GM12878 (cell line): Measurements from ENCODE around the gene PRR5L. TPM values are rescaled to one million over a fixed set of nuclear protein-coding genes. Genes with fewer than 3 reads are reported as not detected.

Source experiments
- ATAC-seq: fragments of 200-7000 bp; cut with Tn5 transposase; 3 replicates; pipeline ENCODE4 v1.9.1; 2020; ENCODE audit warnings: mild to moderate bottlenecking, moderate library complexity
- BruUV-seq: library from RNA; stranded (reverse); fragments of 400-500 nt; replicated peaks from 2 replicates; lab custom pipeline; 2021; lab: Mats Ljungman, UMichigan
- CTCF ChIA-PET: fragments of 300-600 bp; sonication (Branson Sonifier 250); formaldehyde crosslinking; extraction: SDS; loops from one replicate; lab custom pipeline; 2021; ENCODE audit warnings: inconsistent platforms; lab: Yijun Ruan, JAX
- POLR2A ChIA-PET: fragments of 350-600 bp; formaldehyde crosslinking; extraction: SDS; loops from one replicate; lab custom pipeline; 2021; ENCODE audit warnings: inconsistent platforms; lab: Charles Lee
- RAD21 ChIA-PET: fragments of 300-600 bp; sonication (Branson Sonifier 250); formaldehyde crosslinking; loops from one replicate; lab custom pipeline; 2023; ENCODE audit warnings: antibody characterized with exemption; ENCODE audit not compliant: unreplicated experiment; lab: Charles Lee
- SMC1A ChIA-PET: fragments of 300-600 bp; sonication (Branson Sonifier 250); formaldehyde crosslinking; loops from one replicate; lab custom pipeline; 2023; ENCODE audit not compliant: unreplicated experiment, uncharacterized antibody; lab: Charles Lee
- DNase-seq: peaks from one replicate; pipeline ENCODE4 v3.0.0-alpha.2; 2011; ENCODE audit warnings: low read depth, low spot score
- FAIRE-seq: peaks from 3 replicates; lab custom pipeline; 2011; peaks lifted over from hg19 to GRCh38; lab: Jason Lieb, UNC
- H2AFZ ChIP-seq: 2 replicates; pipeline ENCODE4 v1.6.0; 2011; ENCODE audit warnings: low read depth, low read length, control low read depth; ENCODE audit not compliant: control insufficient read depth
- H3K27ac ChIP-seq: 2 replicates; pipeline ENCODE4 v1.5.1; 2011; ENCODE audit warnings: control low read depth; ENCODE audit not compliant: control insufficient read depth, insufficient read depth
- H3K27me3 ChIP-seq, 2 experiments: replicated peaks in 1 of 2; 2 replicates each; pipeline versions ENCODE4 v1.6.0 to v1.6.1; 2011; ENCODE audit warnings: low read length in 1 of 2; ENCODE audit not compliant: control insufficient read depth in 2 of 2, insufficient read depth in 2 of 2
- H3K36me3 ChIP-seq, 2 experiments: 2 replicates each; pipeline ENCODE4 v1.5.1; 2011; ENCODE audit warnings: low read length in 1 of 2; ENCODE audit not compliant: control insufficient read depth in 2 of 2, insufficient read depth in 2 of 2
- H3K4me1 ChIP-seq: 2 replicates; pipeline ENCODE4 v1.6.1; 2011; ENCODE audit warnings: mild to moderate bottlenecking, low read length, moderate library complexity, mixed read lengths; ENCODE audit not compliant: control insufficient read depth, insufficient read depth
- H3K4me2 ChIP-seq: 2 replicates; pipeline ENCODE4 v1.6.0; 2011; ENCODE audit warnings: control low read depth; ENCODE audit not compliant: control insufficient read depth, insufficient read depth
- H3K4me3 ChIP-seq: fragments of 200-600 bp; sonication (generic); 2 replicates; pipeline ENCODE4 v1.5.1; 2016
- H3K79me2 ChIP-seq: 2 replicates; pipeline ENCODE4 v1.6.0; 2011; ENCODE audit warnings: low read length; ENCODE audit not compliant: control insufficient read depth, insufficient read depth
- H3K9ac ChIP-seq: 2 replicates; pipeline ENCODE4 v1.8.0; 2011; ENCODE audit warnings: low read length, control low read depth, mixed read lengths; ENCODE audit not compliant: control insufficient read depth, insufficient read depth
- H3K9me3 ChIP-seq: replicated peaks from 3 replicates; pipeline ENCODE4 v1.5.1; 2011; ENCODE audit warnings: mild to moderate bottlenecking, low read length; ENCODE audit not compliant: control insufficient read depth, insufficient read depth
- H4K20me1 ChIP-seq: 2 replicates; pipeline ENCODE4 v1.6.0; 2011; ENCODE audit not compliant: control insufficient read depth, insufficient read depth
- BHLHE40 ChIP-seq, 2 experiments: fragments of 450-650 bp in 1 of 2; IDR thresholded peaks; 2 replicates each; pipeline ENCODE4 v1.6.1; 2011 to 2017; ENCODE audit warnings: low read depth in 2 of 2, borderline replicate concordance in 1 of 2, improper control_type of control experiment in 1 of 2, low read length in 1 of 2, mild to moderate bottlenecking in 1 of 2
- CHD1 ChIP-seq: IDR thresholded peaks from 2 replicates; pipeline ENCODE4 v1.6.1; 2012; ENCODE audit warnings: low read depth, low read length, improper control_type of control experiment
- EP300 ChIP-seq, 2 experiments: fragments of 150-350 bp in 1 of 2; IDR thresholded peaks; 2 replicates each; pipeline ENCODE4 v1.6.1; 2011 to 2012; ENCODE audit warnings: low read depth in 2 of 2, low read length in 2 of 2, borderline replicate concordance in 1 of 2, improper control_type of control experiment in 1 of 2, inconsistent platforms in 1 of 2; ENCODE audit not compliant: control insufficient read depth in 1 of 2
- EZH2 ChIP-seq: IDR thresholded peaks from 2 replicates; pipeline ENCODE4 v1.6.1; 2012; ENCODE audit warnings: low read depth, mild to moderate bottlenecking, control low read depth, inconsistent platforms, low read length, borderline replicate concordance; ENCODE audit not compliant: control insufficient read depth
- MEF2B ChIP-seq: fragments of 450-650 bp; IDR thresholded peaks from 2 replicates; pipeline ENCODE4 v1.6.1; 2018; ENCODE audit warnings: mild to moderate bottlenecking, moderate library complexity; ENCODE audit not compliant: partially characterized antibody, poor library complexity, severe bottlenecking
- MTA3 ChIP-seq: IDR thresholded peaks from 2 replicates; pipeline ENCODE4 v1.6.1; 2012; ENCODE audit warnings: low read length, inconsistent platforms, borderline replicate concordance
- MXI1 ChIP-seq: fragments of 150-350 bp; IDR thresholded peaks from 2 replicates; pipeline ENCODE4 v1.6.1; 2011; ENCODE audit warnings: low read depth, mild to moderate bottlenecking, inconsistent platforms, low read length, improper control_type of control experiment
- NFYB ChIP-seq: IDR thresholded peaks from 2 replicates; pipeline ENCODE4 v1.6.1; 2011; ENCODE audit warnings: low read depth, mild to moderate bottlenecking, low read length, improper control_type of control experiment, moderate library complexity; ENCODE audit not compliant: insufficient read depth
- PML ChIP-seq: IDR thresholded peaks from 2 replicates; pipeline ENCODE4 v1.6.1; 2012; ENCODE audit warnings: low read length, inconsistent platforms
- POU2F2 ChIP-seq: IDR thresholded peaks from 3 replicates; pipeline ENCODE4 v1.6.1; 2011; ENCODE audit warnings: low read depth, mild to moderate bottlenecking, low read length, borderline replicate concordance
- RCOR1 ChIP-seq: conservative IDR thresholded peaks from 2 replicates; pipeline ENCODE4 v1.6.1; 2012; ENCODE audit warnings: low read depth, low read length, improper control_type of control experiment
- SMAD5 ChIP-seq: IDR thresholded peaks from 2 replicates; pipeline ENCODE4 v1.6.1; 2016; ENCODE audit warnings: antibody characterized with exemption, low read depth
- WGBS: methylation state at CpG from one replicate; pipeline ENCODE4 v1.1.6; 2016; ENCODE audit warnings: low lambda C conversion rate; ENCODE audit not compliant: insufficient replicate concordance, insufficient coverage; ENCODE audit errors: missing lambda C conversion rate; 5-methylcytosine and 5-hydroxymethylcytosine counted together
- in situ Hi-C: fragments of 300-500 bp; cut with MboI; formaldehyde crosslinking; loops from 9 replicates; pipeline ENCODE4 v1.14.3; 2018; ENCODE audit warnings: mixed read lengths
- intact Hi-C: fragments of 100-400 bp; cut with micrococcal nuclease; formaldehyde crosslinking; loops from one replicate; pipeline ENCODE4 v1.14.2; 2022; ENCODE audit not compliant: unreplicated experiment
- polyA plus RNA-seq, 11 experiments: library from polyadenylated mRNA; depleted of rRNA in 4 of 11; unstranded in 6 of 11; stranded (reverse) in 5 of 11; fragments of >200 nt; fragmentation: Nextera tagmentation in 4 of 11; fragmentation: Illumina TruSeq in 1 of 11; extraction: Ambion mirVana in 4 of 11; extraction: Trizol in 1 of 11; gene quantifications; 1 replicate in 1 of 11; 2 replicates in 10 of 11; pipeline versions ENCODE4 v1.2.1 to v1.2.3, GENCODE V29; 2011 to 2016; ENCODE audit warnings: inconsistent platforms in 2 of 11, missing spikeins in 2 of 11, low read depth in 1 of 11
- total RNA-seq, 4 experiments: library from RNA; depleted of rRNA in 3 of 4; stranded (reverse); fragments of >200 nt in 3 of 4; fragmentation: Illumina TruSeq in 1 of 4; extraction: Trizol in 1 of 4; gene quantifications; 2 replicates each; pipeline versions ENCODE4 v1.2.1 to v1.2.3, GENCODE V29; 2013 to 2021
- TF ChIP-seq, protein P1 (sequence below): IDR thresholded peaks from 2 replicates; pipeline ENCODE4 v1.6.1; 2012; ENCODE audit warnings: low read depth, low read length, improper control_type of control experiment
- TF ChIP-seq, protein P2 (sequence below): IDR thresholded peaks from 2 replicates; pipeline ENCODE4 v1.6.1; 2012; ENCODE audit warnings: low read depth, low read length, improper control_type of control experiment
- TF ChIP-seq, protein P3 (sequence below): fragments of 450-650 bp; IDR thresholded peaks from 2 replicates; pipeline ENCODE4 v1.6.1; 2016; ENCODE audit warnings: mild to moderate bottlenecking, moderate library complexity, borderline replicate concordance
- TF ChIP-seq, protein P4 (sequence below): IDR thresholded peaks from 2 replicates; pipeline ENCODE4 v1.6.1; 2011; ENCODE audit warnings: mild to moderate bottlenecking, low read depth, low read length, moderate library complexity; ENCODE audit not compliant: insufficient replicate concordance

The PRR5L gene
- total and polyA plus RNA-seq, 10 of the 15 experiments (the other 5 are each of a cell fraction or from before 2014, with no cell fraction given), result 0.11 to 4.2 (median 0.67) TPM; not detected in 1

DNA sequence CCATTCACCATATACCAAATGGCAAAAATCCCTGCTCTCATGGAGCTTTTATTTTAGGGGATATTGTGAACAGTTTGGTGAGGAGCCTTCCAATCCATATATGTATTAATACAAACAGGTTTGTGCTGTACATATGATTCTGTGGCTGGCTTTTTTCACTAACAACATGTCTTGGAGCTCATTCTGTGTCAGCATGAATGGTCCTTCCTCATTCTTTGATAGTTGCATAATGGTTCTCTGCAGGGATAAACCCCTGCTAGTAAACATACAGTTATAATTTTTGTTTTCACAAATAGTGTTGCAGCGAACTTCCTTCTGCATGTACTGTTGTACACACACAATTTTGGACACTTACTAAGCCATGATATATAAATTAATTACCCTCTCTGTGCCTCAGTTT is 8.3 kb downstream of the PRR5L start:
- H3K9me3 ChIP-seq, result no peaks in the 10 kb centered on the region
- H3K27ac ChIP-seq, result no peak overlapping the region
- ATAC-seq (no peak), FAIRE-seq (no peak), DNase-seq (no peak)
- WGBS, result 3% methylated on average over 1 of the region's 1 CpG
- SMC1A ChIA-PET, result interaction anchor here (1.1 to 4.4 kb wide), 3 partner anchors 11 to 188 kb away, joined by 4 to 20 read pairs (median 5); no protein-coding TSS in a partner anchor
- no peak overlapping the region for H2AFZ ChIP-seq
- CTCF ChIA-PET, result interaction anchor here (1.3 to 18.4 kb wide), 4 partner anchors 12 to 188 kb away, joined by 3 to 286 read pairs (median 12); no protein-coding TSS in a partner anchor
- H4K20me1 ChIP-seq, result no peaks in the 10 kb centered on the region
- BruUV-seq, result no TSS peak
- H3K4me3 ChIP-seq, result no peak overlapping the region
- in situ Hi-C loops, result loop anchor here (10.0 kb wide), 1 partner anchor 170 kb away; no protein-coding TSS in a partner anchor
- H3K4me2 ChIP-seq, result no peak overlapping the region
- RAD21 ChIA-PET, result interaction anchor here (0.7 to 1.5 kb wide), 2 partner anchors 175 to 189 kb away, joined by 3 to 4 read pairs; no protein-coding TSS in a partner anchor
- no peaks in the 10 kb centered on the region; a peak in 1 of 4 replicates for H3K27me3 ChIP-seq
- no peaks in the 10 kb centered on the region for H3K36me3 ChIP-seq
- no peaks in the 10 kb centered on the region for H3K79me2 ChIP-seq
- no peaks in the 10 kb centered on the region for H3K4me1 ChIP-seq
- intact Hi-C loops, result no loop called here
- POLR2A ChIA-PET, result no interaction called here
- H3K9ac ChIP-seq, result no peak overlapping the region
- TF ChIP-seq SMAD5 (no peak), BHLHE40 (IDR thresholded peaks at IDR 0.05; ENCODE audit: borderline replicate concordance in 1 of 2, low read depth in 2 of 2, low read length in 1 of 2) (no peak), MEF2B (no peak), EP300 (IDR thresholded peaks at IDR 0.05; ENCODE audit: borderline replicate concordance in 1 of 2, control insufficient read depth in 1 of 2, low read depth in 2 of 2, low read length in 2 of 2) (no peak), MXI1 (no peak), EZH2 (no peak), RCOR1 (no peak), POU2F2 (no peak), CHD1 (no peak), NFYB (no peak), PML (no peak), MTA3 (no peak)
- TF ChIP-seq, protein P1, sequence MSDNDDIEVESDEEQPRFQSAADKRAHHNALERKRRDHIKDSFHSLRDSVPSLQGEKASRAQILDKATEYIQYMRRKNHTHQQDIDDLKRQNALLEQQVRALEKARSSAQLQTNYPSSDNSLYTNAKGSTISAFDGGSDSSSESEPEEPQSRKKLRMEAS, result no peak
- TF ChIP-seq, protein P2, sequence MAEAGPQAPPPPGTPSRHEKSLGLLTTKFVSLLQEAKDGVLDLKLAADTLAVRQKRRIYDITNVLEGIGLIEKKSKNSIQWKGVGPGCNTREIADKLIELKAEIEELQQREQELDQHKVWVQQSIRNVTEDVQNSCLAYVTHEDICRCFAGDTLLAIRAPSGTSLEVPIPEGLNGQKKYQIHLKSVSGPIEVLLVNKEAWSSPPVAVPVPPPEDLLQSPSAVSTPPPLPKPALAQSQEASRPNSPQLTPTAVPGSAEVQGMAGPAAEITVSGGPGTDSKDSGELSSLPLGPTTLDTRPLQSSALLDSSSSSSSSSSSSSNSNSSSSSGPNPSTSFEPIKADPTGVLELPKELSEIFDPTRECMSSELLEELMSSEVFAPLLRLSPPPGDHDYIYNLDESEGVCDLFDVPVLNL, result no peak
- TF ChIP-seq, protein P3, sequence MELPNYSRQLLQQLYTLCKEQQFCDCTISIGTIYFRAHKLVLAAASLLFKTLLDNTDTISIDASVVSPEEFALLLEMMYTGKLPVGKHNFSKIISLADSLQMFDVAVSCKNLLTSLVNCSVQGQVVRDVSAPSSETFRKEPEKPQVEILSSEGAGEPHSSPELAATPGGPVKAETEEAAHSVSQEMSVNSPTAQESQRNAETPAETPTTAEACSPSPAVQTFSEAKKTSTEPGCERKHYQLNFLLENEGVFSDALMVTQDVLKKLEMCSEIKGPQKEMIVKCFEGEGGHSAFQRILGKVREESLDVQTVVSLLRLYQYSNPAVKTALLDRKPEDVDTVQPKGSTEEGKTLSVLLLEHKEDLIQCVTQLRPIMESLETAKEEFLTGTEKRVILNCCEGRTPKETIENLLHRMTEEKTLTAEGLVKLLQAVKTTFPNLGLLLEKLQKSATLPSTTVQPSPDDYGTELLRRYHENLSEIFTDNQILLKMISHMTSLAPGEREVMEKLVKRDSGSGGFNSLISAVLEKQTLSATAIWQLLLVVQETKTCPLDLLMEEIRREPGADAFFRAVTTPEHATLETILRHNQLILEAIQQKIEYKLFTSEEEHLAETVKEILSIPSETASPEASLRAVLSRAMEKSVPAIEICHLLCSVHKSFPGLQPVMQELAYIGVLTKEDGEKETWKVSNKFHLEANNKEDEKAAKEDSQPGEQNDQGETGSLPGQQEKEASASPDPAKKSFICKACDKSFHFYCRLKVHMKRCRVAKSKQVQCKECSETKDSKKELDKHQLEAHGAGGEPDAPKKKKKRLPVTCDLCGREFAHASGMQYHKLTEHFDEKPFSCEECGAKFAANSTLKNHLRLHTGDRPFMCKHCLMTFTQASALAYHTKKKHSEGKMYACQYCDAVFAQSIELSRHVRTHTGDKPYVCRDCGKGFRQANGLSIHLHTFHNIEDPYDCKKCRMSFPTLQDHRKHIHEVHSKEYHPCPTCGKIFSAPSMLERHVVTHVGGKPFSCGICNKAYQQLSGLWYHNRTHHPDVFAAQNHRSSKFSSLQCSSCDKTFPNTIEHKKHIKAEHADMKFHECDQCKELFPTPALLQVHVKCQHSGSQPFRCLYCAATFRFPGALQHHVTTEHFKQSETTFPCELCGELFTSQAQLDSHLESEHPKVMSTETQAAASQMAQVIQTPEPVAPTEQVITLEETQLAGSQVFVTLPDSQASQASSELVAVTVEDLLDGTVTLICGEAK, result no peak
- TF ChIP-seq, protein P4, sequence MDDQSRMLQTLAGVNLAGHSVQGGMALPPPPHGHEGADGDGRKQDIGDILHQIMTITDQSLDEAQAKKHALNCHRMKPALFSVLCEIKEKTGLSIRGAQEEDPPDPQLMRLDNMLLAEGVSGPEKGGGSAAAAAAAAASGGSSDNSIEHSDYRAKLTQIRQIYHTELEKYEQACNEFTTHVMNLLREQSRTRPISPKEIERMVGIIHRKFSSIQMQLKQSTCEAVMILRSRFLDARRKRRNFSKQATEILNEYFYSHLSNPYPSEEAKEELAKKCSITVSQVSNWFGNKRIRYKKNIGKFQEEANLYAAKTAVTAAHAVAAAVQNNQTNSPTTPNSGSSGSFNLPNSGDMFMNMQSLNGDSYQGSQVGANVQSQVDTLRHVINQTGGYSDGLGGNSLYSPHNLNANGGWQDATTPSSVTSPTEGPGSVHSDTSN, result no peak
